GM15510 (cell line): Measurements from ENCODE around the gene LAMA2.

Source experiments
- POLR2A ChIP-seq: IDR thresholded peaks from 3 replicates; pipeline ENCODE4 v1.6.1; 2011; ENCODE audit warnings: borderline replicate concordance; ENCODE audit not compliant: insufficient read length; ENCODE audit errors: extremely low read depth

Gene LAMA2

DNA sequence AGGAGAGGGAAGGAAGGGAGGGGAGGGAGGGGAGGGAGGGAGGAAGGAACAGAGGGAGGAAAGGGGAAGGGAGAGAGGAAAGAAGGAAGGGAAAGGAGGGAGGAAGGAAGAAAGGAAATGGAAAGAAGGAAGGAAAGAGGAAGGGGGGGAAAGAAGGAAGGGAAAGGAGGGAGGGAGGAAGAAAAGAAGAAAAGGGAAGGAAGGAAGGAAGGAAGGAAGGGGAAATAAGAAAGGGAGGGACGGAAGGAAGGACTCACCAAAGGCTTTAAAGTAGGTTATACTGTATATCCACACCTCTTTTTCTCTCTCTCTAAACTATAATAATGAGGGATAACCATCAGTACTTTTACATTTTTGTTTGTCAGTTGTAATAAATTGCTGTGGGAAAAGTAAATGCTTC, 502.2 kb downstream of the LAMA2 start:
- no peak for TF ChIP-seq POLR2A

DNA sequence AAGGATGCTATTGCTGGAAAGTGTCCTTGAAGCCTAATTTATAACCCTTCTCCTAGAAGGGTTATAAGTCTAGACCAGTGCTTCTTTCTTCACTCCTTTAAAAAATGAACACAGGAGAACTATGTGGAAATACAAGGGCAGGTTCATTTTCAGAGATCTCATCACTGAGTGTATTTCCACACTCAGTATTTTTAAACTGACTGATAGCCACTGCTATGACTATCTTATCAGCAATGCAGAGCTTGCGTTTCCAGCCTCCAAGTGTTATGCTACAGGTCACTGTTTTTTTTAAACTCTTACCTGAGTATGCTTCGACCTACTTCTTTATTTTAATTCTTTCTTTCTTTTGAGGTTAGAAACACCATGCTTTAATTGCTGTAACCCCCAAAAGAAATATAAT, 508.0 kb downstream of the LAMA2 start:
- TF ChIP-seq POLR2A = no peak

- no peak for TF ChIP-seq POLR2A
Measured at GRCh38 chr6:129393654-129394053, 510.7 kb downstream of the LAMA2 start.

GRCh38 chr6:129398764-129399163, 515.8 kb downstream of the LAMA2 start:
- no peak for TF ChIP-seq POLR2A

- no peak for TF ChIP-seq POLR2A
Measured at GRCh38 chr6:129402244-129402643, 519.3 kb downstream of the LAMA2 start.

DNA sequence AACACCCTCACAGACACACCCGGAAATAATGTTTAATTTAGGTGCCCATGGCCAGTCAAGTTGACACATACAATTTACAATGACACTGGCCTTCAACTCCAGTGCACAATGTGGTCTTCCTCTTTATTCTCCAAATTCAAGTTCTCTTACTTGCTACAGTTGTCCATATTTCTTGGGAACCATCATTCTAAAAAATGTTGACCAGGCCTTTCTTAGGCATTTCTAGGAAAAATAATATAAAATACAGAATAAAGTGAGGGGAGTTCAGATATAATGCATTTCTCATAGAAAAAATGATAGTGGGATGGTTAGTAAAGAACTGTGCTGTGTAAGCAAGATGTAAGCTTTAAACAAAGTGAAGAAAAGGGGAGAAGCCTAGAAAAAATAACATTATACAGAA, 528.2 kb downstream of the LAMA2 start:
- no peak for TF ChIP-seq POLR2A

- TF ChIP-seq POLR2A = no peak
Measured at GRCh38 chr6:129416337-129416990, 533.5 kb downstream of the LAMA2 start.

- TF ChIP-seq POLR2A = no peak
Measured at GRCh38 chr6:129417416-129418086, 534.6 kb downstream of the LAMA2 start.

- no peak for TF ChIP-seq POLR2A
Measured at GRCh38 chr6:129419324-129419723, 536.4 kb downstream of the LAMA2 start.

- TF ChIP-seq POLR2A = no peak
Measured at GRCh38 chr6:129426343-129426742, 543.4 kb downstream of the LAMA2 start.

DNA sequence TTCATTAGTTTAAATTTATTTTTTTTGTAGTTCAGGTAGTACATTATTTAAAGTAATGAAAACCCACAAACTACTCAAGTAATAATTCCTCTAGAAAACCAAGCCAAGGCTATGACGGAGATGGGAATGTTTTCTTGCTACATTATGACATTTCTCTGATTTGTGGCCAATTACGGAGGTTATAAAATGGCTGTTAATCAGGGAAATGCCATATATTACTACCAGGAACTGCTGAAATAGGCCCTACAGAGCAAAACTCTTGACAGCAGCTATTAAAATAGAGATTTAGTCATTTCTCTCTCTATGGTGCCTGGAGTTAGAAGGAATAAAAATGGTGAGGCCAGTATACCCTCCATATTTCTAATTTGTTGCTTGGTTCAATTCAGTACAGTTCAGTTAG, 547.0 kb downstream of the LAMA2 start:
- no peak for TF ChIP-seq POLR2A

GRCh38 chr6:129432738-129433137, 549.8 kb downstream of the LAMA2 start:
- TF ChIP-seq POLR2A = no peak

DNA sequence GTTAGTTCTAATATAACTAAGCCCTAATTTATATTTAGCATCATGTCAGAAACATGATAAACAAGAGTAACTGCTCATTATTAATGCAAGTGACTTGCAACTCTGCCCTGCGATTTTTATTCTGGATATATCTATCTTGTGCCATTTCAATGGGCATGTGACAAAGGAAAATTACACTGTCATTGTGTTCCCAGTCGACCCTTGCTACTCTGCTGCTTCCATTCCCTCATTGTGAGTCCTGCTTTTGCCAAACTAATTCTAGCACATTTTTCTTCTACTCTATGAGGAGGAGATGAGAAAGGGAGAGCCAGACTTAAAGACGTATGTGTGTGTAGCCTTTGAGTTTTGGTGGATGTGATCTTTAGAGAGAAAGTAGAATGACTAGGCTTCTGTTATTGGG, 551.2 kb downstream of the LAMA2 start:
- TF ChIP-seq POLR2A = no peak

DNA sequence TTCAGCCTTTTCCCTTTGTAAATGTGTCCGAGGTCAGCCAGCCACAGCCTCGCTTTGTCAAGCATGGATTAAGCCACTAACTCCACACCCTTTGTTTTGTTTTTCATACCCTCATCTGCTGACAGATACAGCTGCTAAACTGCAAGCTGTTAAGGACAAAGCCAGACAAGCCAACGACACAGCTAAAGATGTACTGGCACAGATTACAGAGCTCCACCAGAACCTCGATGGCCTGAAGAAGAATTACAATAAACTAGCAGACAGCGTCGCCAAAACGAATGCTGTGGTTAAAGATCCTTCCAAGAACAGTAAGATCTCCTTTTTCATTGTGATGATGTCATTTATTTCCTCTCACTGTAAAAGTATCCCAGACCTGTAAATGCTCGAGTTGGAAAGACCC, 557.8 kb downstream of the LAMA2 start:
- TF ChIP-seq POLR2A = no peak

GRCh38 chr6:129444683-129445082, 561.7 kb downstream of the LAMA2 start:
- no peak for TF ChIP-seq POLR2A
